Measurements from ENCODE around the gene SH3TC1. TPM values are rescaled to one million over a fixed set of nuclear protein-coding genes. Genes with fewer than 3 reads are reported as not detected.
A peak's percentile ranks its signal among the peaks of the same experiment; 100 is the strongest.

SH3TC1 gene
- total RNA-seq, 1 experiment from 2014 or later: 22.6 TPM

- no peak for DNase-seq (ENCODE audit: low spot score)
These were observed 18.6 kb upstream of the SH3TC1 start for GRCh38 chr4:8180310-8181093.

- no peak for DNase-seq (ENCODE audit: low spot score)
These were observed 18.0 kb upstream of the SH3TC1 start for GRCh38 chr4:8181119-8181518.

GRCh38 chr4:8181844-8182243 lies 17.2 kb upstream of the SH3TC1 start:
- peak; percentile 44 for DNase-seq (ENCODE audit: low spot score)

GRCh38 chr4:8182294-8182693 lies 16.8 kb upstream of the SH3TC1 start:
- DNase-seq (ENCODE audit: low spot score): no peak

- DNase-seq (ENCODE audit: low spot score): peak; percentile 89
These were observed 16.0 kb upstream of the SH3TC1 start for GRCh38 chr4:8182858-8183725.

GRCh38 chr4:8184061-8184460 lies 15.0 kb upstream of the SH3TC1 start:
- no peak for DNase-seq (ENCODE audit: low spot score)

- DNase-seq (ENCODE audit: low spot score): no peak
These were observed 13.8 kb upstream of the SH3TC1 start for GRCh38 chr4:8185295-8185694.

- DNase-seq (ENCODE audit: low spot score): no peak
These were observed 13.2 kb upstream of the SH3TC1 start for GRCh38 chr4:8185930-8186329.

- no peak for DNase-seq (ENCODE audit: low spot score)
These were observed 11.0 kb upstream of the SH3TC1 start for GRCh38 chr4:8188085-8188484.

- DNase-seq (ENCODE audit: low spot score): peak; percentile 62
These were observed 10.1 kb upstream of the SH3TC1 start for GRCh38 chr4:8188743-8189550.

GRCh38 chr4:8189551-8190466 lies 9.3 kb upstream of the SH3TC1 start:
- DNase-seq (ENCODE audit: low spot score): no peak

- DNase-seq (ENCODE audit: low spot score): no peak
These were observed 7.8 kb upstream of the SH3TC1 start for GRCh38 chr4:8191136-8191747.

- peak; percentile 82 for DNase-seq (ENCODE audit: low spot score)
These were observed 6.0 kb upstream of the SH3TC1 start for GRCh38 chr4:8192748-8193738.

- DNase-seq (ENCODE audit: low spot score): no peak
These were observed 4.5 kb upstream of the SH3TC1 start for GRCh38 chr4:8194306-8195242.

- no peak for DNase-seq (ENCODE audit: low spot score)
These were observed 3.7 kb upstream of the SH3TC1 start for GRCh38 chr4:8195431-8195830.

- no peak for DNase-seq (ENCODE audit: low spot score)
These were observed 3.1 kb upstream of the SH3TC1 start for GRCh38 chr4:8195841-8196458.

- no peak for DNase-seq (ENCODE audit: low spot score)
These were observed 1.6 kb upstream of the SH3TC1 start for GRCh38 chr4:8197521-8197920.
